Osteoblast (primary cell): ENCODE measurements around the gene BPIFA3. TPM values are rescaled to one million over a fixed set of nuclear protein-coding genes. Genes with fewer than 3 reads are reported as not detected.

Experiments used
- DNase-seq: peaks from one replicate; pipeline ENCODE4 v3.0.0; 2011; ENCODE audit warnings: low spot score, mixed read lengths; ENCODE audit not compliant: insufficient read length; ENCODE audit errors: missing footprints
- H2AFZ ChIP-seq: 2 replicates; pipeline ENCODE4 v1.6.0; 2011; ENCODE audit warnings: mild to moderate bottlenecking, low read length
- H3K27ac ChIP-seq: 2 replicates; pipeline ENCODE4 v1.5.1; 2011; ENCODE audit warnings: mild to moderate bottlenecking, low read depth, low read length, moderate library complexity
- H3K27me3 ChIP-seq: 2 replicates; pipeline ENCODE4 v1.6.0; 2012; ENCODE audit warnings: mild to moderate bottlenecking, control low read depth, inconsistent platforms, low read length, moderate library complexity; ENCODE audit not compliant: insufficient read depth
- H3K36me3 ChIP-seq: 2 replicates; pipeline ENCODE4 v1.5.1; 2011; ENCODE audit warnings: mild to moderate bottlenecking, low read length, control low read depth, moderate library complexity; ENCODE audit not compliant: insufficient read depth
- H3K4me1 ChIP-seq: 2 replicates; pipeline ENCODE4 v1.5.1; 2011; ENCODE audit warnings: mild to moderate bottlenecking, low read length, control low read depth, moderate library complexity; ENCODE audit not compliant: insufficient read depth
- H3K4me2 ChIP-seq: 2 replicates; pipeline ENCODE4 v1.6.0; 2011; ENCODE audit warnings: mild to moderate bottlenecking, low read length; ENCODE audit not compliant: insufficient read depth
- H3K4me3 ChIP-seq: fragments of 200-600 bp; sonication (generic); 3 replicates; pipeline ENCODE4 v1.5.1; 2012; ENCODE audit warnings: mild to moderate bottlenecking, low read length, inconsistent platforms; ENCODE audit not compliant: insufficient read depth
- H3K79me2 ChIP-seq: 2 replicates; pipeline ENCODE4 v1.6.0; 2012; ENCODE audit warnings: mild to moderate bottlenecking, low read length, control low read depth, inconsistent platforms; ENCODE audit not compliant: insufficient read depth
- H3K9me3 ChIP-seq: 2 replicates; pipeline ENCODE4 v1.5.1; 2011; ENCODE audit warnings: low read depth, low read length, control low read depth
- H4K20me1 ChIP-seq: 2 replicates; pipeline ENCODE4 v1.6.0; 2012; ENCODE audit warnings: mild to moderate bottlenecking, low read length, control low read depth; ENCODE audit not compliant: insufficient read depth
- CTCF ChIP-seq: IDR thresholded peaks from 2 replicates; pipeline ENCODE4 v1.5.1; 2011; ENCODE audit warnings: mild to moderate bottlenecking, low read depth, low read length, moderate library complexity; ENCODE audit errors: extremely low read depth
- total RNA-seq: library from RNA; depleted of rRNA; stranded (reverse); fragments of >200 nt; gene quantifications from 2 replicates; pipeline ENCODE4 v1.2.3, GENCODE V29; 2012

The BPIFA3 gene
- total RNA-seq, 1 donor: not detected

- no peaks in the 10 kb centered on the region for H3K79me2 ChIP-seq
- H2AFZ ChIP-seq: no peak overlapping the region
- peaks cover 41% of the 10 kb centered on the region for H3K27me3 ChIP-seq
- H3K9me3 ChIP-seq: no peaks in the 10 kb centered on the region
- H3K36me3 ChIP-seq: no peaks in the 10 kb centered on the region
- H4K20me1 ChIP-seq: no peaks in the 10 kb centered on the region
- DNase-seq: no peak
- H3K4me2 ChIP-seq: no peak overlapping the region
- no peak for TF ChIP-seq CTCF
- H3K4me1 ChIP-seq: no peaks in the 10 kb centered on the region
- no peak overlapping the region for H3K4me3 ChIP-seq
- H3K27ac ChIP-seq: no peak overlapping the region
Observed at GRCh38 chr20:33276303-33277113, 59.4 kb downstream of the BPIFA3 start.

Other genes starting within 250 kb of the BPIFA3 start
- not detected in 2 replicates for gene SUN5, start 212.9 kb upstream of the BPIFA3 start, total RNA-seq
- gene BPIFB2, start 209.6 kb upstream of the BPIFA3 start, total RNA-seq: not detected in 2 replicates
- gene BPIFB6, start 185.7 kb upstream of the BPIFA3 start, total RNA-seq: not detected in 2 replicates
- gene BPIFB3, start 163.4 kb upstream of the BPIFA3 start, total RNA-seq: not detected in 2 replicates
- not detected in 2 replicates for gene BPIFB4, start 137.7 kb upstream of the BPIFA3 start, total RNA-seq
- gene BPIFA2, start 49.2 kb upstream of the BPIFA3 start, total RNA-seq: not detected in 2 replicates
- gene BPIFA1, start 18.6 kb downstream of the BPIFA3 start, total RNA-seq: not detected in 2 replicates
- gene BPIFB1, start 65.9 kb downstream of the BPIFA3 start, total RNA-seq: not detected in 2 replicates
- gene CDK5RAP1, start 184.2 kb downstream of the BPIFA3 start, total RNA-seq: 14.4 and 16.6 TPM in 2 replicates
- 27.1 and 27.5 TPM in 2 replicates for gene SNTA1, start 226.4 kb downstream of the BPIFA3 start, total RNA-seq